Measurements from ENCODE around the gene GINS2. TPM values are rescaled to one million over a fixed set of nuclear protein-coding genes. Genes with fewer than 3 reads are reported as not detected.

The GINS2 gene
- total RNA-seq, 1 experiment from 2014 or later = 12.0 TPM

DNA sequence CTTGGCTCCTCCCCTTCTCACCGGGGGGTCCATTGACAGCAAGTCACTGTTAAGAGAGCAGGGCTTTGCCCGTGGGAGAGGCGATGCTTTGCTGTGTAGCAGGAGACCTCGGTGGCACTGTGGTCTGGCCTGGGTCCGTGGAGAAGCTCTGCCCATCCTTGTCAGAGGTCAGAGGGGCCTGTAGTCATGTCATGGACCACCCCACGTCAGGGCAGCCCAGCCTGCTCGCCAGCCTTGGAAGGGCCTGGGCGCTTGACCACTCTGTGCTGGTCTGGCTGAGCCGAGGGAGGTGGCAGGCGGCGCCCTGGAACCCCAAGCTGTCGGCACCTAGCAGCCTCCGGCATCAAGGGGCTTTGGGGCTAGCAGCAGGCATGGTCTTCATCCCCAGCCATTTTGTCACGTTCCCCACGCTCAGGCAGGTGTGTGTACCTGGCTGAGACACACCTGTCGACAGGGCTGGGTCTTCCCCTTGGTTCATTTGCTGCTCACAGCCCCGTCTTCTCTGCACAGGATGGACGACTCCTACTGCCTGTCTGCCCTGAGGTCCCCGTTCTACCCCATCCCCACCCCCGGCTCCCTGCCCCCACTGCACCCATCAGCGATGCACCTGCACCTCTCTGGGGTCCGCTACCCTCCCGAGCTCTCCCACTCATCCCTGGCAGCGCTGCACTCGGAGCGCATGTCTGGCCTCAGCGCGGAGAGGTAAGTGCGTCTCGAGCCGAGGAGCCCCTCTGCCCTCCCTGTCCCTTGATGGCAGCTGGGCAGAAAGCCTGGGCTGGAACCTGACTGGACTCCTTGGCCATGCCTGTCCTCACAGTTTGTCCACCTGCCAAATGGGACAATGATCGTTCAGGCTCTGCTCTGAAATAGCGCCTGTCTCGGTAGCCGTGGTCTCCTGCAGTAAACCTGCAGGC lies 33.3 kb downstream of the GINS2 start:
- DNase-seq (ENCODE audit: low read depth, low spot score) = no peak
- no peaks in the 10 kb centered on the region for H3K9me3 ChIP-seq (ENCODE audit: control insufficient read depth, insufficient read depth, low read depth, low read length)
- no peak overlapping the region for H3K27ac ChIP-seq (ENCODE audit: low read length)
- BruUV-seq (replicated peaks) = no TSS peak
- ATAC-seq = no peak
- intact Hi-C loops (cut with micrococcal nuclease; ENCODE audit: unreplicated experiment) = no loop called here
- peaks cover 8% of the 10 kb centered on the region for H3K36me3 ChIP-seq (ENCODE audit: control insufficient read depth, insufficient read depth, low read length)
- peaks cover 28% of the 10 kb centered on the region for H3K4me1 ChIP-seq (ENCODE audit: control insufficient read depth, insufficient read depth, low read length)
- CTCF ChIA-PET = interaction anchor here (0.7 kb wide), 1 partner anchor 92 kb away, joined by 7 read pairs; no protein-coding TSS in a partner anchor
- no peak overlapping the region for H3K4me3 ChIP-seq (ENCODE audit: low read depth in 2 of 2, low read length in 2 of 2)
- H3K27me3 ChIP-seq (ENCODE audit: control insufficient read depth, insufficient read depth, low read length) = no peaks in the 10 kb centered on the region
- POLR2A ChIA-PET = no interaction called here
- no peak for TF ChIP-seq POLR2AphosphoS5 (IDR thresholded peaks at IDR 0.05; ENCODE audit: low read depth, low read length)
- TF ChIP-seq, protein P1, sequence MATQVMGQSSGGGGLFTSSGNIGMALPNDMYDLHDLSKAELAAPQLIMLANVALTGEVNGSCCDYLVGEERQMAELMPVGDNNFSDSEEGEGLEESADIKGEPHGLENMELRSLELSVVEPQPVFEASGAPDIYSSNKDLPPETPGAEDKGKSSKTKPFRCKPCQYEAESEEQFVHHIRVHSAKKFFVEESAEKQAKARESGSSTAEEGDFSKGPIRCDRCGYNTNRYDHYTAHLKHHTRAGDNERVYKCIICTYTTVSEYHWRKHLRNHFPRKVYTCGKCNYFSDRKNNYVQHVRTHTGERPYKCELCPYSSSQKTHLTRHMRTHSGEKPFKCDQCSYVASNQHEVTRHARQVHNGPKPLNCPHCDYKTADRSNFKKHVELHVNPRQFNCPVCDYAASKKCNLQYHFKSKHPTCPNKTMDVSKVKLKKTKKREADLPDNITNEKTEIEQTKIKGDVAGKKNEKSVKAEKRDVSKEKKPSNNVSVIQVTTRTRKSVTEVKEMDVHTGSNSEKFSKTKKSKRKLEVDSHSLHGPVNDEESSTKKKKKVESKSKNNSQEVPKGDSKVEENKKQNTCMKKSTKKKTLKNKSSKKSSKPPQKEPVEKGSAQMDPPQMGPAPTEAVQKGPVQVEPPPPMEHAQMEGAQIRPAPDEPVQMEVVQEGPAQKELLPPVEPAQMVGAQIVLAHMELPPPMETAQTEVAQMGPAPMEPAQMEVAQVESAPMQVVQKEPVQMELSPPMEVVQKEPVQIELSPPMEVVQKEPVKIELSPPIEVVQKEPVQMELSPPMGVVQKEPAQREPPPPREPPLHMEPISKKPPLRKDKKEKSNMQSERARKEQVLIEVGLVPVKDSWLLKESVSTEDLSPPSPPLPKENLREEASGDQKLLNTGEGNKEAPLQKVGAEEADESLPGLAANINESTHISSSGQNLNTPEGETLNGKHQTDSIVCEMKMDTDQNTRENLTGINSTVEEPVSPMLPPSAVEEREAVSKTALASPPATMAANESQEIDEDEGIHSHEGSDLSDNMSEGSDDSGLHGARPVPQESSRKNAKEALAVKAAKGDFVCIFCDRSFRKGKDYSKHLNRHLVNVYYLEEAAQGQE (IDR thresholded peaks at IDR 0.05; ENCODE audit: insufficient read depth in 1 of 2, low read depth in 2 of 2, low read length in 1 of 2) = no peak
- TF ChIP-seq SIN3A (IDR thresholded peaks at IDR 0.05; ENCODE audit: borderline replicate concordance, insufficient read depth, low read depth, low read length) = no peak
- TF ChIP-seq, protein P2, sequence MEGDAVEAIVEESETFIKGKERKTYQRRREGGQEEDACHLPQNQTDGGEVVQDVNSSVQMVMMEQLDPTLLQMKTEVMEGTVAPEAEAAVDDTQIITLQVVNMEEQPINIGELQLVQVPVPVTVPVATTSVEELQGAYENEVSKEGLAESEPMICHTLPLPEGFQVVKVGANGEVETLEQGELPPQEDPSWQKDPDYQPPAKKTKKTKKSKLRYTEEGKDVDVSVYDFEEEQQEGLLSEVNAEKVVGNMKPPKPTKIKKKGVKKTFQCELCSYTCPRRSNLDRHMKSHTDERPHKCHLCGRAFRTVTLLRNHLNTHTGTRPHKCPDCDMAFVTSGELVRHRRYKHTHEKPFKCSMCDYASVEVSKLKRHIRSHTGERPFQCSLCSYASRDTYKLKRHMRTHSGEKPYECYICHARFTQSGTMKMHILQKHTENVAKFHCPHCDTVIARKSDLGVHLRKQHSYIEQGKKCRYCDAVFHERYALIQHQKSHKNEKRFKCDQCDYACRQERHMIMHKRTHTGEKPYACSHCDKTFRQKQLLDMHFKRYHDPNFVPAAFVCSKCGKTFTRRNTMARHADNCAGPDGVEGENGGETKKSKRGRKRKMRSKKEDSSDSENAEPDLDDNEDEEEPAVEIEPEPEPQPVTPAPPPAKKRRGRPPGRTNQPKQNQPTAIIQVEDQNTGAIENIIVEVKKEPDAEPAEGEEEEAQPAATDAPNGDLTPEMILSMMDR (IDR thresholded peaks at IDR 0.05) = no peak
- no peak for TF ChIP-seq TCF7L2 (IDR thresholded peaks at IDR 0.05; ENCODE audit: low read depth, low read length)
- in situ Hi-C loops (cut with HindIII; ENCODE audit: low pct_unique_long_range_greater_than_20kb, low sequenced_read_pairs) = no loop called here

DNA sequence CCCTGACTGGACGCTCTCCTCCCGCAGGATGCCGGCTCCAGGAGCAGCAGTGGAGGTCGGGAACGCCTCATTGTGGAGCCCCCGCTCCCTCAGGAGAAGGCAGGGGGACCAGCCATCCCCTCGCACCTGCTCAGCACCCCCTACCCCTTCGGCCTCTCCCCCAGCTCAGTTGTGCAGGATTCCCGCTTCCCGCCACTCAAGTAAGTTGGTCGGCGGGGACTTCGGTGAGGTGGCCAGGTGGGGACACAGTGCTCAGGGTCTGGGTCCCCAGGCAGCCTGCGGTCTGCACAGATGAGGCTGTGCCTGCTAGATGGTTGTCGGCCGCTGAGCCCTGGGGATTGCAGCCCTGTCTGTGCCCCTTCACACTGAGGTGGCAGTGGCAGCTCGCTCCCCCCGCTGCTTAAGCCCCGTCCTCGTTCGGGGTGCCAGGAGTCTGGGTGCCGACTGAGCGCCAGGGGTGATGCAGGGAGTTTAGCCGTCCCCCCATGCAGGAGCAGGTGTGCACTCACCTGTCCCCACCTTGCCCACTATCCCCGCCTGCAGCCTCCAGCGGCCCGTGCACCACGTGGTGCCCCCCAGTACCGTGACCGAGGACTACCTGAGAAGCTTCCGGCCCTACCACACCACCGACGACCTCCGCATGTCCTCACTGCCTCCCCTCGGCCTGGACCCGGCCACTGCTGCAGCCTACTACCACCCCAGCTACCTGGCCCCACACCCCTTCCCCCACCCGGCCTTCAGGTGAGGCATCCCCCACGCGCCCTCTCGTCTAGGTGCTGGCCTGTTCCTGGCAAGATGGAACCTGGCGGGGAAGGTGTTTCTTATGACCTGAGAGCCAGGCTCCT lies 34.3 kb downstream of the GINS2 start:
- no peak overlapping the region for H3K27ac ChIP-seq (ENCODE audit: low read length)
- intact Hi-C loops (cut with micrococcal nuclease; ENCODE audit: unreplicated experiment) (no loop called here), in situ Hi-C loops (cut with HindIII; ENCODE audit: low pct_unique_long_range_greater_than_20kb, low sequenced_read_pairs) (no loop called here)
- ChIA-PET CTCF (interaction anchor here (0.7 kb wide), 1 partner anchor 91 kb away, joined by 7 read pairs; no protein-coding TSS in a partner anchor), POLR2A (no interaction called here)
- TF ChIP-seq TCF7L2 (IDR thresholded peaks at IDR 0.05; ENCODE audit: low read depth, low read length) = no peak
- TF ChIP-seq, protein P1 (IDR thresholded peaks at IDR 0.05; ENCODE audit: insufficient read depth in 1 of 2, low read depth in 2 of 2, low read length in 1 of 2) = no peak
- TF ChIP-seq, protein P2 (IDR thresholded peaks at IDR 0.05) = no peak
- TF ChIP-seq POLR2AphosphoS5 (IDR thresholded peaks at IDR 0.05; ENCODE audit: low read depth, low read length) = no peak
- no peak for TF ChIP-seq SIN3A (IDR thresholded peaks at IDR 0.05; ENCODE audit: borderline replicate concordance, insufficient read depth, low read depth, low read length)
- peaks cover 37% of the 10 kb centered on the region for H3K4me1 ChIP-seq (ENCODE audit: control insufficient read depth, insufficient read depth, low read length)
- no peak overlapping the region for H3K4me3 ChIP-seq (ENCODE audit: low read depth in 2 of 2, low read length in 2 of 2)
- peaks cover 8% of the 10 kb centered on the region for H3K36me3 ChIP-seq (ENCODE audit: control insufficient read depth, insufficient read depth, low read length)
- H3K27me3 ChIP-seq (ENCODE audit: control insufficient read depth, insufficient read depth, low read length) = no peaks in the 10 kb centered on the region
- BruUV-seq (replicated peaks) = no TSS peak
- no peak for DNase-seq (ENCODE audit: low read depth, low spot score)
- H3K9me3 ChIP-seq (ENCODE audit: control insufficient read depth, insufficient read depth, low read depth, low read length) = no peaks in the 10 kb centered on the region
- ATAC-seq = no peak
